Measurements from ENCODE around the gene CHD5. TPM values are rescaled to one million over a fixed set of nuclear protein-coding genes. Genes with fewer than 3 reads are reported as not detected.

Gene CHD5
- polyA plus RNA-seq, 1 donor from 2014 or later, result not detected

GRCh38 chr1:6144175-6144574, 35.9 kb downstream of the CHD5 start:
- peak overlapping the region in 1 of 3 donors; percentile 43 for H3K27ac Mint-ChIP-seq
- H3K36me3 Mint-ChIP-seq, result no peaks in the 10 kb centered on the region
- peaks cover 0 to 2% (median 0%) of the 10 kb centered on the region in 3 donors for H3K9me3 Mint-ChIP-seq
- no peak overlapping the region for H3K4me3 Mint-ChIP-seq
- peaks cover 18% of the 10 kb centered on the region for H3K27me3 Mint-ChIP-seq
- H3K4me1 Mint-ChIP-seq, result peaks cover 0 to 2% (median 2%) of the 10 kb centered on the region in 3 donors

DNA sequence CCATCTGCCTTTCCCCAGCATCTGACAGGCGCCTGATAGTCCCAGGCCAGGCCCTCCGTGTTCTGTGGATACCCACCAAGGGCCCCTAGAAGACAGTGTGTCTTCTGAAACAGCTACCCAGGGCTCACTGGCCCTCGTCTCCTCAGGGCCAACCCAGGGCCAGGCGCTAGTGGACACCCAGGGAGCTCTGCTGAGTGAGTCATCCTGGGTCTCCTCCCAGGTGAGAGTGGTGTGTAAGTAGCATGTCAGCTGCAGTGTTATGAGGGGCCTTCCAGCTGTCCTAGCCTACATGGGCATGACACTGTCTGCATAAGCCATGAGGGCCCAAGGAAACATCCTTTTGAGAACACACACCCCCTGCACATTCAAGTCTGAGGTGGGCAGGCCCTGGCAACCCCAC, 36.7 kb downstream of the CHD5 start:
- Mint-ChIP-seq H3K4me3 (no peak overlapping the region), H3K36me3 (no peaks in the 10 kb centered on the region), H3K4me1 (peaks cover 0 to 2% (median 1%) of the 10 kb centered on the region in 3 donors), H3K9me3 (peaks cover 0 to under 1% (median 0%) of the 10 kb centered on the region in 3 donors), H3K27ac (no peak overlapping the region), H3K27me3 (peaks cover 16% of the 10 kb centered on the region)

GRCh38 chr1:6142734-6143133, 37.4 kb downstream of the CHD5 start:
- Mint-ChIP-seq H3K27ac (no peak overlapping the region), H3K9me3 (no peaks in the 10 kb centered on the region), H3K4me1 (no peaks in the 10 kb centered on the region), H3K27me3 (peaks cover 11% of the 10 kb centered on the region), H3K36me3 (no peaks in the 10 kb centered on the region), H3K4me3 (no peak overlapping the region)

DNA sequence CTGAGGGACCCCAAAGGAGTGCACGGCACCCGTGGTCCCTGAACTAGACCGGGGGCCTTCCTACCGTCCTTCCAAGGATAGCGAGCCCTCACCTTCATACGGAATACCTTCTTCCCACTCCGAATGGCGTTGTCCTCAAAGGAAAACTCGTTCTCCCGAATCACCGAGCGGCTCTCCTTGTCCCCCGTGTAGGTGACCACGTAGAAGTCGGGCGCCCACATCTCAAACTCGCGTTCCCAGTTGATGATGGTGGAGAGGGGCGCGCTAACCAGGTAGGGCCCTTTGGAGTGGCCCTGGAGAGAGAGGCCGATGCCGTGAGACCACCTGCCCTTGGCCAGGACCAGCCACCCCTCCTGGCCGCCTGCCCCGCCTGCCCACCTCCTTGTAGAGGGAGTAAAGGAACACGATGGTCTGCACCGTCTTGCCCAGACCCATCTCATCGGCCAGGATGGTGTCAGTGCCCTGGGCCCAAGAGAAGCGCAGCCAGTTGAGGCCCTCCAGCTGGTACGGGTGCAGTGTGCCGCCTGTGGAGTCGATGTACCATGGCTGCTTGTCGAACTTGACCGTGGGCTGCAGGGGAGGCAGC, 38.0 kb downstream of the CHD5 start:
- no peak overlapping the region for H3K27ac Mint-ChIP-seq
- no peaks in the 10 kb centered on the region for H3K4me1 Mint-ChIP-seq
- no peaks in the 10 kb centered on the region for H3K9me3 Mint-ChIP-seq
- H3K27me3 Mint-ChIP-seq, result peaks cover 14% of the 10 kb centered on the region
- no peaks in the 10 kb centered on the region for H3K36me3 Mint-ChIP-seq
- no peak overlapping the region for H3K4me3 Mint-ChIP-seq

- no peaks in the 10 kb centered on the region for H3K9me3 Mint-ChIP-seq
- H3K36me3 Mint-ChIP-seq, result no peaks in the 10 kb centered on the region
- H3K4me3 Mint-ChIP-seq, result no peak overlapping the region
- H3K27ac Mint-ChIP-seq, result no peak overlapping the region
- peaks cover 13% of the 10 kb centered on the region for H3K27me3 Mint-ChIP-seq
- no peaks in the 10 kb centered on the region for H3K4me1 Mint-ChIP-seq
These were observed 38.5 kb downstream of the CHD5 start for GRCh38 chr1:6141592-6141991.

DNA sequence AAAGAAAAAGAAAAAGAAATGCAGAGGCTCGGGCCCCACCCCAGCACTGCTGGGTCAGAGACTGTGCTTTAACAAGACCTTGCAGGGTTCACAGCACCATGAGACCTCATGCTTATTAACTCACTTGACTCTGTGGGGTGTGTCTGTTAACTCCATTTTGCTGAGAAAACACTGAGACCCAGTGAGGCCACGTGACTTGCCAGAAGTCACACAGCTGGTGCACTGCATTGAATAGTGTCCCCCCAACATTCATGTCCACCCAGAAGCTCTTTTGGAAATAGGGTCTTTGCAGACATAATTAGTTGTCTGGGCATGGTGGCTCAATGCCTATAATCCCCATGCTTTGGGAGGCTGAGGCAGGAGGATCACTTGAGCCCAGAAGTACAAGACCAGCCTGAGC, 39.7 kb downstream of the CHD5 start:
- Mint-ChIP-seq H3K4me1 (no peaks in the 10 kb centered on the region), H3K27ac (no peak overlapping the region), H3K36me3 (no peaks in the 10 kb centered on the region), H3K4me3 (no peak overlapping the region), H3K27me3 (peaks cover 10% of the 10 kb centered on the region), H3K9me3 (no peaks in the 10 kb centered on the region)

- Mint-ChIP-seq H3K4me1 (no peaks in the 10 kb centered on the region), H3K36me3 (no peaks in the 10 kb centered on the region), H3K4me3 (no peak overlapping the region), H3K27ac (no peak overlapping the region), H3K27me3 (peaks cover 9% of the 10 kb centered on the region), H3K9me3 (peaks cover 0 to under 1% (median 0%) of the 10 kb centered on the region in 3 donors)
These were observed 42.4 kb downstream of the CHD5 start for GRCh38 chr1:6137758-6138157.

GRCh38 chr1:6136516-6137220, 43.5 kb downstream of the CHD5 start:
- Mint-ChIP-seq H3K27me3 (peaks cover 6% of the 10 kb centered on the region), H3K27ac (no peak overlapping the region), H3K4me3 (no peak overlapping the region), H3K4me1 (peaks cover 0 to 3% (median 0%) of the 10 kb centered on the region in 3 donors), H3K36me3 (no peaks in the 10 kb centered on the region), H3K9me3 (peaks cover 5 to 8% (median 8%) of the 10 kb centered on the region in 3 donors)

DNA sequence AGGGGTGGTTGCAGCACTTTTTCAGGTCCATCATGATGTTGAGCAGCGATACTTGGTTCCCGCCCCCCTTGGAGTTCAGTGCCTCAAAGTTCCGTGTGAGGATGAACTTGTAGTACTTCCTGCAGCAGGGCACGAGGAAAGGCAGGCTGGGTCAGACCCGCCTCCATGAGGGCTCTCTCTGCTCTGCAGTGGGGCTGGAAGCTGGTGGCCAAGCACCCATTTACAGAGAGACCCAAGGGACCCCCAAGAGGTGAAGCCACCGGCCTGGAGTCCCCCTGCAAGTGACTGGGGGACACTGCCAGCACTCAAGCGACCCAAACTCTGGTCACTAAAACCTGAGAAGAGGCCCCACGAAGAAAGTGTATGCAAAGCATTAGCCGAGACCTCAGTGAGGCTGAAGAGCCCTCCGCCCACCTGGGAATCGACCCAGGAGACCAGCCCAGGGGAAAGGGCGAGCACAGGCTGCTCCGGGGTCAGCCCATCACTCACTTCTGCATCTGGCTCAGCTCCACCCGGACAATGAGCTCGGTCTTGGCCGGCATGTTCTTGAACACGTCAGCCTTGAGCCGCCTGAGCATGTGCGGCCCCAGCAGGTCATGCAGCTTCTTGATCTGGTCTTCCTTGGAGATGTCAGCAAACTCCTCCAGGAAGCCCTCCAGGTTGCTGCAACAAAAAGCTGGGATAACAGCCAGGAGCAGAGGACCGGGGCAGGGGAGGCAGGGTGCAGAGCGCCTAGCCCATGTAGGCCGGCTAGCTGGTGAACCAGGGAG, 45.2 kb downstream of the CHD5 start:
- Mint-ChIP-seq H3K4me1 (peaks cover 0 to 3% (median 0%) of the 10 kb centered on the region in 3 donors), H3K9me3 (peaks cover 5 to 8% (median 8%) of the 10 kb centered on the region in 3 donors), H3K36me3 (no peaks in the 10 kb centered on the region), H3K27me3 (peaks cover 6% of the 10 kb centered on the region), H3K27ac (peak overlapping the region in 1 of 3 donors; percentile 76), H3K4me3 (no peak overlapping the region)

DNA sequence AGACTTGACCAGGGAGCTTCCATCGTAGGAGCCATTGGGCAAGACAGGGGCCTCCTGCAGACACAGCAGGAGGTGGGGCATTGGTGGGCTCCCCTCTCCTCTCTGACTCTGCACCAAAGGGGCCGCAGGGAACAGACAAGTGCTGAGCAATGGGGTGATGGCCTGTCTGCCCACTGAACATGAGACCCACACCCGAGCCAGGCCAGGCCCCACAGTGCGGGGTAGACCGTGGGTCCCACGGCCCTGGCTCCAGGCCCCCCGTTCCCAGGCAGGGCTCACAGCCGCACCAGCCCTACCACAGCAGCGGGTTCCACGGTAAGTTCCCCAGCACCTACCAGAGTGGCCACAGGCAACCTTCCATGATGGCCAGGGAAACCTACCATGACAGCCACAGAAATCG, 45.9 kb downstream of the CHD5 start:
- H3K4me3 Mint-ChIP-seq, result no peak overlapping the region
- H3K27me3 Mint-ChIP-seq, result peaks cover 5% of the 10 kb centered on the region
- no peak overlapping the region for H3K27ac Mint-ChIP-seq
- peaks cover 5 to 8% (median 8%) of the 10 kb centered on the region in 3 donors for H3K9me3 Mint-ChIP-seq
- H3K36me3 Mint-ChIP-seq, result no peaks in the 10 kb centered on the region
- H3K4me1 Mint-ChIP-seq, result peaks cover 0 to 3% (median 0%) of the 10 kb centered on the region in 3 donors

- Mint-ChIP-seq H3K27ac (peak overlapping the region in 1 of 3 donors; percentile 40), H3K27me3 (peaks cover 5% of the 10 kb centered on the region), H3K36me3 (no peaks in the 10 kb centered on the region), H3K4me1 (peaks cover 0 to 3% (median 0%) of the 10 kb centered on the region in 3 donors), H3K4me3 (no peak overlapping the region), H3K9me3 (peaks cover 5 to 8% (median 8%) of the 10 kb centered on the region in 3 donors)
These were observed 46.8 kb downstream of the CHD5 start for GRCh38 chr1:6133146-6133895.

GRCh38 chr1:6131561-6131960, 48.6 kb downstream of the CHD5 start:
- no peak overlapping the region for H3K4me3 Mint-ChIP-seq
- peaks cover 6 to 8% (median 8%) of the 10 kb centered on the region in 3 donors for H3K9me3 Mint-ChIP-seq
- H3K27ac Mint-ChIP-seq, result no peak overlapping the region
- H3K36me3 Mint-ChIP-seq, result no peaks in the 10 kb centered on the region
- peaks cover 0 to 5% (median 0%) of the 10 kb centered on the region in 3 donors for H3K4me1 Mint-ChIP-seq
- H3K27me3 Mint-ChIP-seq, result peaks cover 4% of the 10 kb centered on the region

GRCh38 chr1:6130596-6130995, 49.5 kb downstream of the CHD5 start:
- Mint-ChIP-seq H3K27ac (no peak overlapping the region), H3K9me3 (peaks cover 6 to 8% (median 8%) of the 10 kb centered on the region in 3 donors), H3K4me3 (no peak overlapping the region), H3K36me3 (no peaks in the 10 kb centered on the region), H3K4me1 (peaks cover 0 to 5% (median 0%) of the 10 kb centered on the region in 3 donors), H3K27me3 (peaks cover 8% of the 10 kb centered on the region)

DNA sequence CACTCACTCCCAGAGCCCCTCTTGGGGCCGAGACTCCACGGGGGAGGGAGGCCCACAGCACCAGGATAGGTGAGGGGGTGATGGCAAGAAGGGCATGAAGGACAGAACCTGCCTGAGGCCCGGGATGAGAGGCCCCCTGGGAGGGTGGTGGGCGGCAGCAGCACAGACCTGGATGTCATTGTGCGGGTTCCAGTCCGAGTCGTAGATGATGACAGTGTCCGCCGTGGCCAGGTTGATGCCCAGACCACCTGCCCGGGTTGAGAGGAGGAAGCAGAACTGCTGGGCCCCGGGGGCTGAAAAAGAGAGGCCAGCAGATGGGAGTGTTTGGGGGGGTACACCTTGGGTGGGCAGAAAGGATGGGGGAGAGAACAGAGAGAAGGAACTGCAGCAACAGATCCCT, 50.1 kb downstream of the CHD5 start:
- Mint-ChIP-seq H3K27ac (no peak overlapping the region), H3K36me3 (no peaks in the 10 kb centered on the region)

More for the DNA sequence above, 50.1 kb downstream of the CHD5 start:
- peaks cover 0 to 5% (median 0%) of the 10 kb centered on the region in 3 donors for H3K4me1 Mint-ChIP-seq
- no peak overlapping the region for H3K4me3 Mint-ChIP-seq
- peaks cover 8% of the 10 kb centered on the region for H3K27me3 Mint-ChIP-seq
- peaks cover 6 to 8% (median 8%) of the 10 kb centered on the region in 3 donors for H3K9me3 Mint-ChIP-seq

Data from IgD-negative memory B cell (primary cell).